H1 (cell line): ENCODE measurements around the gene PLCL1. TPM values are rescaled to one million over a fixed set of nuclear protein-coding genes. Genes with fewer than 3 reads are reported as not detected.

ENCODE experiments used
- CBX8 ChIP-seq: fragments of 300-800, 300-1000 bp; sonication (generic); IDR thresholded peaks from 2 replicates; pipeline ENCODE4 v1.7.1; 2016; ENCODE audit warnings: low read depth, low read length, borderline replicate concordance
- HDAC6 ChIP-seq: IDR thresholded peaks from one replicate; pipeline ENCODE4 v1.7.1; 2012; ENCODE audit warnings: low read depth, mild to moderate bottlenecking, inconsistent platforms, low read length, moderate library complexity
- JUN ChIP-seq: IDR thresholded peaks from 2 replicates; pipeline ENCODE4 v1.6.1; 2011; ENCODE audit warnings: low read depth, mild to moderate bottlenecking, improper control_type of control experiment, low read length
- KDM5A ChIP-seq: fragments of 200-600 bp; IDR thresholded peaks from 2 replicates; pipeline ENCODE4 v1.7.1; 2012; ENCODE audit warnings: mild to moderate bottlenecking, low read length, inconsistent platforms, mixed read lengths
- USF2 ChIP-seq: IDR thresholded peaks from 2 replicates; pipeline ENCODE4 v1.6.1; 2011; ENCODE audit warnings: low read length, improper control_type of control experiment
- polyA plus RNA-seq, 7 experiments: library from polyadenylated mRNA; depleted of rRNA in 3 of 7; stranded (reverse) in 5 of 7; unstranded in 2 of 7; fragments of >200 nt in 5 of 7; fragments of 200-250 nt in 2 of 7; gene quantifications; 1 replicate in 5 of 7; 2 replicates in 1 of 7; 4 replicates in 1 of 7; pipeline versions ENCODE4 v1.2.1 to v1.2.3, GENCODE V29; 2011 to 2013; ENCODE audit warnings: missing spikeins in 2 of 7, mixed read lengths in 2 of 7
- total RNA-seq: library from RNA; stranded (reverse); fragmentation: NEBNext Ultra II Directional; extraction: Animal tissue kit (Norgen Biotek cat#: 25700); gene quantifications from 2 replicates; pipeline ENCODE4 v1.2.1, GENCODE V29; 2021

PLCL1 gene
- total and polyA plus RNA-seq, 2 of the 8 experiments (the other 6 are each of a cell fraction or from before 2014, with no cell fraction given) = not detected

- TF ChIP-seq USF2 (no peak), JUN (no peak), HDAC6 (no peak), KDM5A (no peak), CBX8 (no peak)
These were observed 251.3 kb downstream of the PLCL1 start (continued) for GRCh38 chr2:198055716-198056115.
